Activated naive CD8-positive, alpha-beta T cell treated with anti-CD3 and anti-CD28 coated beads for 36 hours (primary cell): ENCODE data around the gene PKP1. TPM values are rescaled to one million over a fixed set of nuclear protein-coding genes. Genes with fewer than 3 reads are reported as not detected.

ENCODE experiments used
- DNase-seq: peaks from one replicate; pipeline ENCODE4 v3.0.0; 2021
- H3K27ac Mint-ChIP-seq: one replicate; pipeline ENCODE4 v1.8.0; 2022; ENCODE audit warnings: mild to moderate bottlenecking, moderate library complexity, mixed read lengths
- H3K27me3 Mint-ChIP-seq: one replicate; pipeline ENCODE4 v1.8.0; 2022; ENCODE audit warnings: mild to moderate bottlenecking, mixed read lengths
- H3K36me3 Mint-ChIP-seq: one replicate; pipeline ENCODE4 v1.8.0; 2021; ENCODE audit warnings: mild to moderate bottlenecking, mixed read lengths
- H3K4me1 Mint-ChIP-seq: one replicate; pipeline ENCODE4 v1.8.0; 2021; ENCODE audit warnings: mixed read lengths
- H3K4me3 Mint-ChIP-seq: one replicate; pipeline ENCODE4 v1.8.0; 2022; ENCODE audit warnings: mild to moderate bottlenecking, moderate library complexity, mixed read lengths
- H3K9me3 Mint-ChIP-seq: one replicate; pipeline ENCODE4 v1.8.0; 2022; ENCODE audit warnings: mixed read lengths
- total RNA-seq, 2 experiments: library from RNA; stranded (reverse); gene quantifications; one replicate each; pipeline ENCODE4 v1.2.3, GENCODE V29; 2021

Gene PKP1
- total RNA-seq, 2 experiments from 2014 or later = 0.04 to 0.06 TPM

GRCh38 chr1:201377611-201378092 is 94.3 kb downstream of the PKP1 start, which contains the start of gene TNNT2:
Gene TNNT2, minus strand, starts transcription at chr1:201377680. Its CDS starts 4,426 bp downstream, at chr1:201373254.
- Mint-ChIP-seq H3K4me3 (no peak within 1 kb of the TSS), H3K4me1 (no peaks in the 10 kb centered on the region), H3K27ac (no peak within 1 kb of the TSS), H3K27me3 (peaks cover 8% of the 10 kb centered on the region), H3K36me3 (no peaks in the 10 kb centered on the region), H3K9me3 (no peaks in the 10 kb centered on the region)
- no peak for DNase-seq

- H3K4me3 Mint-ChIP-seq = no peak overlapping the region
Measured at GRCh38 chr1:201378804-201379203, 95.5 kb downstream of the PKP1 start.

GRCh38 chr1:201379733-201380242 is 96.5 kb downstream of the PKP1 start:
- H3K4me3 Mint-ChIP-seq = no peak overlapping the region
- H3K36me3 Mint-ChIP-seq = no peaks in the 10 kb centered on the region
- DNase-seq = no peak
- no peak overlapping the region for H3K27ac Mint-ChIP-seq
- H3K9me3 Mint-ChIP-seq = no peaks in the 10 kb centered on the region
- H3K4me1 Mint-ChIP-seq = no peaks in the 10 kb centered on the region
- no peaks in the 10 kb centered on the region for H3K27me3 Mint-ChIP-seq

More at GRCh38 chr1:201378804-201379203, 95.5 kb downstream of the PKP1 start:
- no peaks in the 10 kb centered on the region for H3K9me3 Mint-ChIP-seq
- H3K27me3 Mint-ChIP-seq = no peaks in the 10 kb centered on the region
- no peaks in the 10 kb centered on the region for H3K4me1 Mint-ChIP-seq
- H3K27ac Mint-ChIP-seq = no peak overlapping the region
- DNase-seq = no peak
- no peaks in the 10 kb centered on the region for H3K36me3 Mint-ChIP-seq

- no peak overlapping the region for H3K4me3 Mint-ChIP-seq
- no peaks in the 10 kb centered on the region for H3K9me3 Mint-ChIP-seq
- DNase-seq = no peak
- no peak overlapping the region for H3K27ac Mint-ChIP-seq
- no peaks in the 10 kb centered on the region for H3K27me3 Mint-ChIP-seq
- no peaks in the 10 kb centered on the region for H3K4me1 Mint-ChIP-seq
- no peaks in the 10 kb centered on the region for H3K36me3 Mint-ChIP-seq
Measured at GRCh38 chr1:201381130-201381529, 97.8 kb downstream of the PKP1 start.

Other genes with a start within 250 kb of the PKP1 start
- not detected for gene CACNA1S, start 171.1 kb upstream of the PKP1 start, total RNA-seq
- under 1 TPM; 0.30 to 0.35 TPM for gene ASCL5, start 156.3 kb upstream of the PKP1 start, total RNA-seq
- 10 to 100 TPM; 28.2 to 29.8 TPM for gene TMEM9, start 129.0 kb upstream of the PKP1 start, total RNA-seq
- gene IGFN1, start 92.7 kb upstream of the PKP1 start, total RNA-seq = not detected
- not detected for gene TNNT2, start 94.2 kb downstream of the PKP1 start, total RNA-seq
- gene LAD1, start 115.8 kb downstream of the PKP1 start, total RNA-seq = not detected
- not detected for gene TNNI1, start 138.2 kb downstream of the PKP1 start, total RNA-seq
- 1 to 10 TPM; 4.2 to 4.7 TPM for gene PHLDA3, start 185.7 kb downstream of the PKP1 start, total RNA-seq
- gene CSRP1, start 223.6 kb downstream of the PKP1 start, total RNA-seq = 10 to 100 TPM; 57.0 to 59.1 TPM